Neural cell (in vitro differentiated cells): ENCODE data around the gene AP2B1.

Experiments
- EZH2 ChIP-seq: fragments of 200-600, 300-800 bp; shearing (Covaris generic), sonication (generic); IDR thresholded peaks from 2 replicates; pipeline ENCODE4 v1.6.1; 2014; ENCODE audit warnings: antibody characterized with exemption, low read length, borderline replicate concordance, mild to moderate bottlenecking; ENCODE audit not compliant: insufficient read depth, poor library complexity, severe bottlenecking
- TAF1 ChIP-seq: IDR thresholded peaks from 2 replicates; pipeline ENCODE4 v1.6.1; 2012; ENCODE audit warnings: low read depth
- TF ChIP-seq, protein P1 (sequence below): fragments of 450-650 bp; IDR thresholded peaks from 2 replicates; pipeline ENCODE4 v1.5.1; 2014; ENCODE audit warnings: antibody characterized with exemption, mild to moderate bottlenecking, moderate library complexity; ENCODE audit not compliant: poor library complexity, severe bottlenecking
- TF ChIP-seq, protein P2 (sequence below): IDR thresholded peaks from 2 replicates; pipeline ENCODE4 v1.6.1; 2012; ENCODE audit warnings: borderline replicate concordance

DNA sequence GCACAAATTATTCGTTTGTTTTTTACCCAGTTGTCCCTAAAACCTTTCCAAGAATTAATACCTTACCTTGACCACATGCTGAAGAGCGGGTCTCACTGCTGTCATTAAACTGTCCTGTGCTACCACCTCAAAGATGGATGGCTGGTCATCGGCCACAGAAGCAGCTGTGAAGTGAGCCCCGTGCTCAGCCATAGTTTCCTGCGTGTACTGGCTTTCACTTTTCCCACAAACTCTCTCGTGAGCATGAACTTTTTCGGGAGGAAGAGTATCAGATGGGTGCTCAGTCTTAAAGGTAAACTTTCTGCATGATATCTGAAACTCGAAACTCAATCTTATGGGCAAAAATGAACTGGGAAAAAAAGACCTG is 9.3 kb upstream of the AP2B1 start:
- TF ChIP-seq, protein P1, sequence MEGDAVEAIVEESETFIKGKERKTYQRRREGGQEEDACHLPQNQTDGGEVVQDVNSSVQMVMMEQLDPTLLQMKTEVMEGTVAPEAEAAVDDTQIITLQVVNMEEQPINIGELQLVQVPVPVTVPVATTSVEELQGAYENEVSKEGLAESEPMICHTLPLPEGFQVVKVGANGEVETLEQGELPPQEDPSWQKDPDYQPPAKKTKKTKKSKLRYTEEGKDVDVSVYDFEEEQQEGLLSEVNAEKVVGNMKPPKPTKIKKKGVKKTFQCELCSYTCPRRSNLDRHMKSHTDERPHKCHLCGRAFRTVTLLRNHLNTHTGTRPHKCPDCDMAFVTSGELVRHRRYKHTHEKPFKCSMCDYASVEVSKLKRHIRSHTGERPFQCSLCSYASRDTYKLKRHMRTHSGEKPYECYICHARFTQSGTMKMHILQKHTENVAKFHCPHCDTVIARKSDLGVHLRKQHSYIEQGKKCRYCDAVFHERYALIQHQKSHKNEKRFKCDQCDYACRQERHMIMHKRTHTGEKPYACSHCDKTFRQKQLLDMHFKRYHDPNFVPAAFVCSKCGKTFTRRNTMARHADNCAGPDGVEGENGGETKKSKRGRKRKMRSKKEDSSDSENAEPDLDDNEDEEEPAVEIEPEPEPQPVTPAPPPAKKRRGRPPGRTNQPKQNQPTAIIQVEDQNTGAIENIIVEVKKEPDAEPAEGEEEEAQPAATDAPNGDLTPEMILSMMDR, result no peak
- TF ChIP-seq TAF1, result no peak
- TF ChIP-seq EZH2, result no peak
- TF ChIP-seq, protein P2, sequence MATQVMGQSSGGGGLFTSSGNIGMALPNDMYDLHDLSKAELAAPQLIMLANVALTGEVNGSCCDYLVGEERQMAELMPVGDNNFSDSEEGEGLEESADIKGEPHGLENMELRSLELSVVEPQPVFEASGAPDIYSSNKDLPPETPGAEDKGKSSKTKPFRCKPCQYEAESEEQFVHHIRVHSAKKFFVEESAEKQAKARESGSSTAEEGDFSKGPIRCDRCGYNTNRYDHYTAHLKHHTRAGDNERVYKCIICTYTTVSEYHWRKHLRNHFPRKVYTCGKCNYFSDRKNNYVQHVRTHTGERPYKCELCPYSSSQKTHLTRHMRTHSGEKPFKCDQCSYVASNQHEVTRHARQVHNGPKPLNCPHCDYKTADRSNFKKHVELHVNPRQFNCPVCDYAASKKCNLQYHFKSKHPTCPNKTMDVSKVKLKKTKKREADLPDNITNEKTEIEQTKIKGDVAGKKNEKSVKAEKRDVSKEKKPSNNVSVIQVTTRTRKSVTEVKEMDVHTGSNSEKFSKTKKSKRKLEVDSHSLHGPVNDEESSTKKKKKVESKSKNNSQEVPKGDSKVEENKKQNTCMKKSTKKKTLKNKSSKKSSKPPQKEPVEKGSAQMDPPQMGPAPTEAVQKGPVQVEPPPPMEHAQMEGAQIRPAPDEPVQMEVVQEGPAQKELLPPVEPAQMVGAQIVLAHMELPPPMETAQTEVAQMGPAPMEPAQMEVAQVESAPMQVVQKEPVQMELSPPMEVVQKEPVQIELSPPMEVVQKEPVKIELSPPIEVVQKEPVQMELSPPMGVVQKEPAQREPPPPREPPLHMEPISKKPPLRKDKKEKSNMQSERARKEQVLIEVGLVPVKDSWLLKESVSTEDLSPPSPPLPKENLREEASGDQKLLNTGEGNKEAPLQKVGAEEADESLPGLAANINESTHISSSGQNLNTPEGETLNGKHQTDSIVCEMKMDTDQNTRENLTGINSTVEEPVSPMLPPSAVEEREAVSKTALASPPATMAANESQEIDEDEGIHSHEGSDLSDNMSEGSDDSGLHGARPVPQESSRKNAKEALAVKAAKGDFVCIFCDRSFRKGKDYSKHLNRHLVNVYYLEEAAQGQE, result no peak
